HEK293 (cell line): ENCODE results near the gene PARP3.

Experiments used
- BCL11A ChIP-seq: fragments of 450-650 bp; formaldehyde crosslinking; IDR thresholded peaks from 2 replicates; pipeline ENCODE4 v1.5.1; 2016; ENCODE audit warnings: low read depth, missing biosample characterization, missing genetic modification characterization
- EGR2 ChIP-seq: fragments of 450-650 bp; formaldehyde crosslinking; IDR thresholded peaks from 2 replicates; pipeline ENCODE4 v1.5.1; 2016; ENCODE audit warnings: low read depth, missing biosample characterization, missing genetic modification characterization
- GLI4 ChIP-seq: fragments of 450-650 bp; formaldehyde crosslinking; IDR thresholded peaks from 2 replicates; pipeline ENCODE4 v1.5.1; 2016; ENCODE audit warnings: missing biosample characterization, missing genetic modification characterization
- GLIS1 ChIP-seq: fragments of 450-650 bp; formaldehyde crosslinking; IDR thresholded peaks from 2 replicates; pipeline ENCODE4 v1.5.1; 2016; ENCODE audit warnings: missing biosample characterization, missing genetic modification characterization
- GLIS2 ChIP-seq: fragments of 450-650 bp; formaldehyde crosslinking; IDR thresholded peaks from 2 replicates; pipeline ENCODE4 v1.5.1; 2016; ENCODE audit warnings: missing biosample characterization, missing genetic modification characterization
- IKZF3 ChIP-seq: fragments of 450-650 bp; IDR thresholded peaks from 2 replicates; pipeline ENCODE4 v1.5.0; 2018; ENCODE audit warnings: missing biosample characterization, mild to moderate bottlenecking, missing genetic modification characterization, moderate library complexity
- KLF16 ChIP-seq: fragments of 450-650 bp; formaldehyde crosslinking; IDR thresholded peaks from 2 replicates; pipeline ENCODE4 v1.5.1; 2017; ENCODE audit warnings: missing biosample characterization, missing genetic modification characterization
- KLF8 ChIP-seq: fragments of 450-650 bp; formaldehyde crosslinking; IDR thresholded peaks from 2 replicates; pipeline ENCODE4 v1.5.1; 2016; ENCODE audit warnings: missing biosample characterization, missing genetic modification characterization
- MYNN ChIP-seq: fragments of 450-650 bp; formaldehyde crosslinking; IDR thresholded peaks from 2 replicates; pipeline ENCODE4 v1.5.1; 2016; ENCODE audit warnings: missing biosample characterization, missing genetic modification characterization, borderline replicate concordance
- RBAK ChIP-seq: fragments of 450-650 bp; formaldehyde crosslinking; IDR thresholded peaks from 2 replicates; pipeline ENCODE4 v1.5.1; 2016; ENCODE audit warnings: missing biosample characterization, missing genetic modification characterization
- SCRT2 ChIP-seq: fragments of 450-650 bp; formaldehyde crosslinking; IDR thresholded peaks from 2 replicates; pipeline ENCODE4 v1.5.1; 2016; ENCODE audit warnings: missing biosample characterization, missing genetic modification characterization
- WT1 ChIP-seq: fragments of 450-650 bp; formaldehyde crosslinking; IDR thresholded peaks from 2 replicates; pipeline ENCODE4 v1.5.1; 2016; ENCODE audit warnings: missing biosample characterization, missing genetic modification characterization
- ZBTB1 ChIP-seq: fragments of 450-650 bp; formaldehyde crosslinking; IDR thresholded peaks from 2 replicates; pipeline ENCODE4 v1.5.1; 2016; ENCODE audit warnings: missing biosample characterization, missing genetic modification characterization
- ZBTB17 ChIP-seq: fragments of 450-650 bp; formaldehyde crosslinking; IDR thresholded peaks from 2 replicates; pipeline ENCODE4 v1.5.1; 2016; ENCODE audit warnings: missing biosample characterization, missing genetic modification characterization
- ZBTB20 ChIP-seq: fragments of 450-650 bp; formaldehyde crosslinking; IDR thresholded peaks from 2 replicates; pipeline ENCODE4 v1.5.1; 2016; ENCODE audit warnings: missing biosample characterization, missing genetic modification characterization
- ZFHX2 ChIP-seq: fragments of 450-650 bp; formaldehyde crosslinking; conservative IDR thresholded peaks from 2 replicates; pipeline ENCODE4 v1.5.1; 2016; ENCODE audit warnings: missing biosample characterization, missing genetic modification characterization
- ZFP41 ChIP-seq: fragments of 450-650 bp; formaldehyde crosslinking; IDR thresholded peaks from 2 replicates; pipeline ENCODE4 v1.5.1; 2016; ENCODE audit warnings: missing biosample characterization, missing genetic modification characterization, borderline replicate concordance
- ZIC2 ChIP-seq: fragments of 450-650 bp; formaldehyde crosslinking; IDR thresholded peaks from 2 replicates; pipeline ENCODE4 v1.5.1; 2016; ENCODE audit warnings: missing biosample characterization, missing genetic modification characterization
- ZNF221 ChIP-seq: fragments of 450-650 bp; formaldehyde crosslinking; IDR thresholded peaks from 2 replicates; pipeline ENCODE4 v1.5.1; 2017; ENCODE audit warnings: missing biosample characterization, missing genetic modification characterization, borderline replicate concordance
- ZNF311 ChIP-seq: fragments of 450-650 bp; formaldehyde crosslinking; IDR thresholded peaks from 2 replicates; pipeline ENCODE4 v1.5.1; 2017; ENCODE audit warnings: missing biosample characterization, missing genetic modification characterization, borderline replicate concordance
- ZNF473 ChIP-seq: fragments of 450-650 bp; formaldehyde crosslinking; IDR thresholded peaks from 2 replicates; pipeline ENCODE4 v1.5.1; 2017; ENCODE audit warnings: missing biosample characterization, missing genetic modification characterization
- ZNF571 ChIP-seq: fragments of 450-650 bp; formaldehyde crosslinking; IDR thresholded peaks from 2 replicates; pipeline ENCODE4 v1.5.0; 2017; ENCODE audit warnings: missing biosample characterization, missing genetic modification characterization
- ZNF610 ChIP-seq: fragments of 450-650 bp; formaldehyde crosslinking; IDR thresholded peaks from 2 replicates; pipeline ENCODE4 v1.5.1; 2016; ENCODE audit warnings: missing biosample characterization, missing genetic modification characterization, borderline replicate concordance
- ZNF626 ChIP-seq: fragments of 450-650 bp; sonication (Bioruptor Pico); formaldehyde crosslinking; IDR thresholded peaks from 2 replicates; pipeline ENCODE4 v1.5.1; 2018; ENCODE audit warnings: missing biosample characterization, missing genetic modification characterization, inconsistent platforms
- ZNF660 ChIP-seq: fragments of 450-650 bp; IDR thresholded peaks from 2 replicates; pipeline ENCODE4 v1.5.1; 2018; ENCODE audit warnings: missing biosample characterization, mild to moderate bottlenecking, missing genetic modification characterization
- ZNF701 ChIP-seq: fragments of 450-650 bp; formaldehyde crosslinking; IDR thresholded peaks from 2 replicates; pipeline ENCODE4 v1.5.1; 2016; ENCODE audit warnings: missing biosample characterization, missing genetic modification characterization
- ZNF747 ChIP-seq: fragments of 450-650 bp; formaldehyde crosslinking; IDR thresholded peaks from 2 replicates; pipeline ENCODE4 v1.5.1; 2016; ENCODE audit warnings: missing biosample characterization, missing genetic modification characterization
- ZSCAN16 ChIP-seq: fragments of 450-650 bp; formaldehyde crosslinking; IDR thresholded peaks from 2 replicates; pipeline ENCODE4 v1.5.1; 2016; ENCODE audit warnings: missing biosample characterization, missing genetic modification characterization
- TF ChIP-seq, protein P1 (sequence below): fragments of 450-650 bp; formaldehyde crosslinking; IDR thresholded peaks from 2 replicates; pipeline ENCODE4 v1.5.1; 2016; ENCODE audit warnings: missing biosample characterization, missing genetic modification characterization
- TF ChIP-seq, protein P2 (sequence below): IDR thresholded peaks from 2 replicates; pipeline ENCODE4 v1.6.1; 2011; ENCODE audit warnings: mild to moderate bottlenecking, low read depth, low read length, borderline replicate concordance
- TF ChIP-seq, protein P3 (sequence below): fragments of 450-650 bp; formaldehyde crosslinking; IDR thresholded peaks from 2 replicates; pipeline ENCODE4 v1.5.1; 2016; ENCODE audit warnings: missing biosample characterization, missing genetic modification characterization
- TF ChIP-seq, protein P4 (sequence below): fragments of 450-650 bp; formaldehyde crosslinking; IDR thresholded peaks from 2 replicates; pipeline ENCODE4 v1.5.1; 2016; ENCODE audit warnings: missing biosample characterization, missing genetic modification characterization, borderline replicate concordance
- TF ChIP-seq, protein P5 (sequence below): fragments of 450-650 bp; formaldehyde crosslinking; IDR thresholded peaks from 2 replicates; pipeline ENCODE4 v1.5.1; 2016; ENCODE audit warnings: missing biosample characterization, missing genetic modification characterization

PARP3 gene

DNA sequence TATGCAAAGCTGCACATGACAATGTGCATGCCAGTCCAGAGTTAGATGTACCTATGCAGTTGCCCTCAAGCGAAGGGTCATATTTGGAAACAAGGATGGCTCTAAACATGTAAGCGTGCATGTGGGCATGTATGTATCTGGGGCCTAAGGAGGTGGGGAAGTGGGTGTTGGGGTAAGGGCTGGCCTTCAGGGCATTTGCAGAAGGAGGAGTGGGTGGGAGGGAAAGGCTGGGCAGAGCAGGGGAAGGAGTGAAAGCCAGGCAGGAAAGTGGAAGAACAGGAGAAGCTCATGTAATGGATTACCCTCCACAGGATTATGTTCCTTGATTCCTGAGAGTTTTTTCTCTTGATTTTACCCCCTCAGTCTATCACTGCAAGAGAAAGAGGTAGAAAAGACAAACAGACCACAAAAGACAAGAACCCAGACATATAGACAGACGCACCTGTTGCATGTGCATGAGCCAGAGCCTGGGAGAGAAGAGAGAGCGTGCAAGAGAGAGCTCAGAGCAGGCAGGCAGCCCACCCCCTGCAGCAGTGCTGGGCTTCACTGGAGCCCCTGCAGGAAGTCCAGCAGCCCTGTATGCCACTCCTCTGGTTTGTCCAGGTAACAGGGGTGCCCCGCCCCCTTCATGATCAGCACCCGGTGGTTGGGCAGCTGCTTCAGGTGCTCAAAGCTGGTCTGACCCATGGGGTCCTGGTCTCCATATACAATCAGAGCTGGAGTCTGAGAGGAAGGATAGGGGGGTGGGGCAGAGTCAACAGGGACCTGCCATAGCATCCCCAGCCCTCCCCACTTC is 26.9 kb downstream of the PARP3 start (continued):
- TF ChIP-seq ZFP41 = no peak
- TF ChIP-seq MYNN (tag by site-specific recombination) = no peak
- TF ChIP-seq ZBTB20 = no peak
- no peak for TF ChIP-seq ZNF626 (tag by site-specific recombination)
- TF ChIP-seq GLIS2 (tag by site-specific recombination) = 0 out of 2 replicates have a peak, but pooled peaks have one; percentile 15
- TF ChIP-seq ZNF571 (tag by site-specific recombination) = no peak
- no peak for TF ChIP-seq KLF8 (tag by site-specific recombination)
- TF ChIP-seq, protein P1, sequence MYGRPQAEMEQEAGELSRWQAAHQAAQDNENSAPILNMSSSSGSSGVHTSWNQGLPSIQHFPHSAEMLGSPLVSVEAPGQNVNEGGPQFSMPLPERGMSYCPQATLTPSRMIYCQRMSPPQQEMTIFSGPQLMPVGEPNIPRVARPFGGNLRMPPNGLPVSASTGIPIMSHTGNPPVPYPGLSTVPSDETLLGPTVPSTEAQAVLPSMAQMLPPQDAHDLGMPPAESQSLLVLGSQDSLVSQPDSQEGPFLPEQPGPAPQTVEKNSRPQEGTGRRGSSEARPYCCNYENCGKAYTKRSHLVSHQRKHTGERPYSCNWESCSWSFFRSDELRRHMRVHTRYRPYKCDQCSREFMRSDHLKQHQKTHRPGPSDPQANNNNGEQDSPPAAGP (tag by site-specific recombination) = 0 out of 2 replicates have a peak, but pooled peaks have one; percentile 0
- peak; percentile 94 for TF ChIP-seq SCRT2 (tag by site-specific recombination)
- no peak for TF ChIP-seq GLIS1 (tag by site-specific recombination)
- no peak for TF ChIP-seq ZSCAN16 (tag by site-specific recombination)
- no peak for TF ChIP-seq RBAK (tag by site-specific recombination)
- no peak for TF ChIP-seq WT1
- TF ChIP-seq GLI4 (tag by site-specific recombination) = no peak
- no peak for TF ChIP-seq ZNF311 (tag by site-specific recombination)
- TF ChIP-seq ZNF610 (tag by site-specific recombination) = no peak
- TF ChIP-seq ZNF660 (tag by site-specific recombination) = no peak
- TF ChIP-seq, protein P2, sequence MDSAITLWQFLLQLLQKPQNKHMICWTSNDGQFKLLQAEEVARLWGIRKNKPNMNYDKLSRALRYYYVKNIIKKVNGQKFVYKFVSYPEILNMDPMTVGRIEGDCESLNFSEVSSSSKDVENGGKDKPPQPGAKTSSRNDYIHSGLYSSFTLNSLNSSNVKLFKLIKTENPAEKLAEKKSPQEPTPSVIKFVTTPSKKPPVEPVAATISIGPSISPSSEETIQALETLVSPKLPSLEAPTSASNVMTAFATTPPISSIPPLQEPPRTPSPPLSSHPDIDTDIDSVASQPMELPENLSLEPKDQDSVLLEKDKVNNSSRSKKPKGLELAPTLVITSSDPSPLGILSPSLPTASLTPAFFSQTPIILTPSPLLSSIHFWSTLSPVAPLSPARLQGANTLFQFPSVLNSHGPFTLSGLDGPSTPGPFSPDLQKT = no peak
- TF ChIP-seq ZFHX2 (tag by site-specific recombination) = peak; percentile 91
- peak; percentile 20 for TF ChIP-seq ZBTB17 (tag by site-specific recombination)
- peak; percentile 90 for TF ChIP-seq EGR2
- no peak for TF ChIP-seq KLF16 (tag by site-specific recombination)
- TF ChIP-seq ZNF473 (tag by site-specific recombination) = no peak
- no peak for TF ChIP-seq ZIC2 (tag by site-specific recombination)
- TF ChIP-seq IKZF3 (tag by site-specific recombination) = no peak
- no peak for TF ChIP-seq ZBTB1 (tag by site-specific recombination)
- TF ChIP-seq BCL11A = no peak
- TF ChIP-seq, protein P3, sequence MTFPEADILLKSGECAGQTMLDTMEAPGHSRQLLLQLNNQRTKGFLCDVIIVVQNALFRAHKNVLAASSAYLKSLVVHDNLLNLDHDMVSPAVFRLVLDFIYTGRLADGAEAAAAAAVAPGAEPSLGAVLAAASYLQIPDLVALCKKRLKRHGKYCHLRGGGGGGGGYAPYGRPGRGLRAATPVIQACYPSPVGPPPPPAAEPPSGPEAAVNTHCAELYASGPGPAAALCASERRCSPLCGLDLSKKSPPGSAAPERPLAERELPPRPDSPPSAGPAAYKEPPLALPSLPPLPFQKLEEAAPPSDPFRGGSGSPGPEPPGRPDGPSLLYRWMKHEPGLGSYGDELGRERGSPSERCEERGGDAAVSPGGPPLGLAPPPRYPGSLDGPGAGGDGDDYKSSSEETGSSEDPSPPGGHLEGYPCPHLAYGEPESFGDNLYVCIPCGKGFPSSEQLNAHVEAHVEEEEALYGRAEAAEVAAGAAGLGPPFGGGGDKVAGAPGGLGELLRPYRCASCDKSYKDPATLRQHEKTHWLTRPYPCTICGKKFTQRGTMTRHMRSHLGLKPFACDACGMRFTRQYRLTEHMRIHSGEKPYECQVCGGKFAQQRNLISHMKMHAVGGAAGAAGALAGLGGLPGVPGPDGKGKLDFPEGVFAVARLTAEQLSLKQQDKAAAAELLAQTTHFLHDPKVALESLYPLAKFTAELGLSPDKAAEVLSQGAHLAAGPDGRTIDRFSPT = 0 out of 2 replicates have a peak, but pooled peaks have one; percentile 27
- TF ChIP-seq, protein P4, sequence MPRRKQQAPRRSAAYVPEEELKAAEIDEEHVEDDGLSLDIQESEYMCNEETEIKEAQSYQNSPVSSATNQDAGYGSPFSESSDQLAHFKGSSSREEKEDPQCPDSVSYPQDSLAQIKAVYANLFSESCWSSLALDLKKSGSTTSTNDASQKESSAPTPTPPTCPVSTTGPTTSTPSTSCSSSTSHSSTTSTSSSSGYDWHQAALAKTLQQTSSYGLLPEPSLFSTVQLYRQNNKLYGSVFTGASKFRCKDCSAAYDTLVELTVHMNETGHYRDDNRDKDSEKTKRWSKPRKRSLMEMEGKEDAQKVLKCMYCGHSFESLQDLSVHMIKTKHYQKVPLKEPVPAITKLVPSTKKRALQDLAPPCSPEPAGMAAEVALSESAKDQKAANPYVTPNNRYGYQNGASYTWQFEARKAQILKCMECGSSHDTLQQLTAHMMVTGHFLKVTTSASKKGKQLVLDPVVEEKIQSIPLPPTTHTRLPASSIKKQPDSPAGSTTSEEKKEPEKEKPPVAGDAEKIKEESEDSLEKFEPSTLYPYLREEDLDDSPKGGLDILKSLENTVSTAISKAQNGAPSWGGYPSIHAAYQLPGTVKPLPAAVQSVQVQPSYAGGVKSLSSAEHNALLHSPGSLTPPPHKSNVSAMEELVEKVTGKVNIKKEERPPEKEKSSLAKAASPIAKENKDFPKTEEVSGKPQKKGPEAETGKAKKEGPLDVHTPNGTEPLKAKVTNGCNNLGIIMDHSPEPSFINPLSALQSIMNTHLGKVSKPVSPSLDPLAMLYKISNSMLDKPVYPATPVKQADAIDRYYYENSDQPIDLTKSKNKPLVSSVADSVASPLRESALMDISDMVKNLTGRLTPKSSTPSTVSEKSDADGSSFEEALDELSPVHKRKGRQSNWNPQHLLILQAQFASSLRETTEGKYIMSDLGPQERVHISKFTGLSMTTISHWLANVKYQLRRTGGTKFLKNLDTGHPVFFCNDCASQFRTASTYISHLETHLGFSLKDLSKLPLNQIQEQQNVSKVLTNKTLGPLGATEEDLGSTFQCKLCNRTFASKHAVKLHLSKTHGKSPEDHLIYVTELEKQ (tag by site-specific recombination) = no peak
- TF ChIP-seq ZNF221 (tag by site-specific recombination) = no peak
- TF ChIP-seq, protein P5, sequence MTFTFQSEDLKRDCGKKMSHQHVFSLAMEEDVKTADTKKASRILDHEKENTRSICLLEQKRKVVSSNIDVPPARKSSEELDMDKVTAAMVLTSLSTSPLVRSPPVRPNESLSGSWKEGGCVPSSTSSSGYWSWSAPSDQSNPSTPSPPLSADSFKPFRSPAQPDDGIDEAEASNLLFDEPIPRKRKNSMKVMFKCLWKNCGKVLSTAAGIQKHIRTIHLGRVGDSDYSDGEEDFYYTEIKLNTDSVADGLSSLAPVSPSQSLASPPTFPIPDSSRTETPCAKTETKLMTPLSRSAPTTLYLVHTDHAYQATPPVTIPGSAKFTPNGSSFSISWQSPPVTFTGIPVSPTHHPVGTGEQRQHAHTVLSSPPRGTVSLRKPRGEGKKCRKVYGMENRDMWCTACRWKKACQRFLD (tag by site-specific recombination) = no peak
- no peak for TF ChIP-seq ZNF747 (tag by site-specific recombination)
- no peak for TF ChIP-seq ZNF701 (tag by site-specific recombination)
